ENCODE measurements around the gene RAB42. TPM values are rescaled to one million over a fixed set of nuclear protein-coding genes. Genes with fewer than 3 reads are reported as not detected.

Gene RAB42
- total RNA-seq, 1 donor from 2014 or later, result 5.7 TPM

DNA sequence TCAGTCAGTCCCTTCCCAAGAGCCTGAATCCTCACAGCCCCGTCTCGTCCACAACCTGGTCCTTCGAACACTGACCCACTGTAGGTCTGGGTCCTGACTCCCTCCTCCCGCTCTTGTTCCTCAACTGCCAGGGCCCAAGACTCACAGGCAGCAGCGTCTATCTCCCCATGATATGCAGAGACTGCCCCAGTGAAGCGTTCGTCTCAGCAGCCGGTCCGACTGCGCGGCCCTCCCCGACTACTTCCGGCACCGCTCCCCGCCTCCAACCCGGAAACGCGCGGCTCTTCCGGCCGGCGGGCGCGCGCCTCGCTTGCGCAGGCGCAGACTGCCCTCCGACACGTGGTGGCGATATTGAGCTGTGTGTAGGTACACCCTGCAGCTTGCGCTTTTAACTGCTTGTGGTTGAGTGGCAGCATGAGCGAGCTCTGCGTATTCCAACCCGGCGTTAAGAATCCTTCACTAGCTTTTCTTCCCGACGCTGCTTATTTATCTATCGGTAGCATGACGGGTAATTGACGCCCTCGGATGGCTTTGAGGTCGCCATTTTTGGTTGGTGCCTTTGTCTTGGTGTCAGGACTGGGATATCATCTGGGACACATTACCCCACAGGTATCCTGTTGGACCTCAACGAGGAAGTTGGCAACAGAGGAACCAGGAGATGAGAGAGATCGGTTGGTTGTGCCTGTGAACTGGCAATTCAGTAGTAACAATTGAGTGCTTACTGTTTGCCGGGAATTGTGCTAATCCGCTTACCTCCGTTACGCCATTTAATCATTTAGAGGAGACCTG lies 51.0 kb downstream of the RAB42 start, which contains the start of gene TAF12:
Gene TAF12 (minus strand): TSS at position 221 of the 789 bp plus-strand sequence. CDS start 20,986 bp downstream, outside the sequence.
- H3K27me3 ChIP-seq (ENCODE audit: control insufficient read depth in 3 of 3, insufficient read depth in 3 of 3, low read length in 3 of 3), result no peaks in the 10 kb centered on the region
- H3K36me3 ChIP-seq (ENCODE audit: control insufficient read depth in 3 of 3, insufficient read depth in 3 of 3, low read length in 3 of 3), result no peaks in the 10 kb centered on the region
- H3K9me3 ChIP-seq (ENCODE audit: control insufficient read depth in 3 of 3, low read length in 3 of 3), result no peaks in the 10 kb centered on the region
- peaks cover 25 to 49% (median 26%) of the 10 kb centered on the region in 3 donors for H3K4me1 ChIP-seq (ENCODE audit: control insufficient read depth in 3 of 3, insufficient read depth in 3 of 3, low read length in 3 of 3)
- H3K27ac ChIP-seq (ENCODE audit: low read depth, low read length), result peak within 1 kb of the TSS; percentile 85
- peak within 1 kb of the TSS; percentile 99 for H3K9ac ChIP-seq (ENCODE audit: low read depth in 1 of 3, low read length in 3 of 3)
- peak within 1 kb of the TSS; percentile 95 to 100 (median 99) for H3K4me3 ChIP-seq (ENCODE audit: low read length in 3 of 3)

DNA sequence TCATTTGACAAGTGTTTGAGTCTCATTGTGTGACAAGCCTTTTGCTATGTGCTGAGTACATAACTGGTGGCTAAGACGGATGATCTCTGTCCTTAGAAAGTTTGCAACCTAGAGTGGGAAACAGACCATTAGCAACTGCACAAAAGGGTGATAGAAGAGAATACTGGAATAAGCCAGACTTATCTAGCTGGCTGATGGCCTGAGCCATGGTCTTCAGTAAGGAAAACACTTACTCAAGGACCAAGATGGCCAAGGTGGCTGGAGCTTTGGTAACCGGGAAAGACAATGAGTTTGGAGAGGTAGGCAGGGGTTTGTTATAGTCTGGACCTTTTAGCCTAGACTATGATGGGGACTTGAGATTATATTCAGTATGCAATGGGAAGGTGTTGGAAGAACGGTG lies 52.4 kb downstream of the RAB42 start:
- Histone ChIP-seq H3K27ac (ENCODE audit: low read depth, low read length) (peak overlapping the region; percentile 85), H3K4me3 (ENCODE audit: low read length in 3 of 3) (peak overlapping the region in 2 of 3 donors; percentile 95 to 100), H3K36me3 (ENCODE audit: control insufficient read depth in 3 of 3, insufficient read depth in 3 of 3, low read length in 3 of 3) (no peaks in the 10 kb centered on the region), H3K4me1 (ENCODE audit: control insufficient read depth in 3 of 3, insufficient read depth in 3 of 3, low read length in 3 of 3) (peaks cover 26 to 56% (median 29%) of the 10 kb centered on the region in 3 donors), H3K9me3 (ENCODE audit: control insufficient read depth in 3 of 3, low read length in 3 of 3) (no peaks in the 10 kb centered on the region), H3K27me3 (ENCODE audit: control insufficient read depth in 3 of 3, insufficient read depth in 3 of 3, low read length in 3 of 3) (no peaks in the 10 kb centered on the region), H3K9ac (ENCODE audit: low read depth in 1 of 3, low read length in 3 of 3) (peak overlapping the region; percentile 76 to 99 (median 99))

Small RNAs within 50 kb of the gene (small RNA-seq; reads per million reads assigned to genes)
- gene SNORA16A (not detected), gene SNORA44 (not detected), gene SNORA61 (not detected), gene SNORD99 (2,723 reads per million, percentile 99 among the genes with 10 or more reads in this experiment)

Other genes with a start within 250 kb of the RAB42 start
- gene PHACTR4, start 222.5 kb upstream of the RAB42 start, total RNA-seq, result 5.2 TPM
- gene RCC1, start 86.2 kb upstream of the RAB42 start, total RNA-seq, result 21.9 TPM
- 15.1 TPM for gene TRNAU1AP, start 39.2 kb upstream of the RAB42 start, total RNA-seq
- gene TAF12, start 50.8 kb downstream of the RAB42 start, total RNA-seq, result 32.9 TPM
- not detected for gene RNU11, start 56.3 kb downstream of the RAB42 start, total RNA-seq
- 4.7 TPM for gene GMEB1, start 76.5 kb downstream of the RAB42 start, total RNA-seq
- 59.5 TPM for gene YTHDF2, start 144.7 kb downstream of the RAB42 start, total RNA-seq
- gene OPRD1, start 219.9 kb downstream of the RAB42 start, total RNA-seq, result 0.52 TPM

Measured in skeletal muscle tissue (tissue), 5 donors.